ENCODE data around the gene ABCB1.

The ABCB1 gene

GRCh38 chr7:87600130-87601124, at the start of gene ABCB1:
TSS of gene ABCB1 (minus strand) at chr7:87600884. CDS start at chr7:87600184, 700 bp downstream.
- no peak for DNase-seq (ENCODE audit: low spot score)

DNA sequence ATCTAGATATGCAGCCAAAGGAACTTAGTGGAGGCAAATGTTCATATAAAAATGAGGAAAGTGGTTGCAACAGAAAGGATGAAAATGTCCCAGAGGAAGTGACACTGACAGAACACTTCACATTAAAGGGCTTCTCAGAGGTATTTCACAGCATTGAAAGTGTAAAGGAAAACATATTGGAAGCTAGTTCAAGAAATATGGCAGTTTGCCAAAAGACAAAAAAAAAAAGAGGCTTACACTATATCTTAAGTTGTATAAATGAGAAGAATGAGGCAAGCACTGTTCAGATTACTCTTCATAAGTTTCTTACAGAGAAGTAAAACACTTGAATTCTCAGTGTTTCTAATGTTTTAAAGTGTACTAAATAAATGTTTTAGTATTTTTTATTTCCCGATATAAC, 47.6 kb upstream of the ABCB1 start:
- DNase-seq (ENCODE audit: low spot score): no peak

GRCh38 chr7:87645446-87645845, 44.8 kb upstream of the ABCB1 start:
- no peak for DNase-seq (ENCODE audit: low spot score)

- no peak for DNase-seq (ENCODE audit: low spot score)
Measured at GRCh38 chr7:87635921-87636320, 35.2 kb upstream of the ABCB1 start.

GRCh38 chr7:87628780-87629569, 28.3 kb upstream of the ABCB1 start:
- DNase-seq (ENCODE audit: low spot score): no peak

DNA sequence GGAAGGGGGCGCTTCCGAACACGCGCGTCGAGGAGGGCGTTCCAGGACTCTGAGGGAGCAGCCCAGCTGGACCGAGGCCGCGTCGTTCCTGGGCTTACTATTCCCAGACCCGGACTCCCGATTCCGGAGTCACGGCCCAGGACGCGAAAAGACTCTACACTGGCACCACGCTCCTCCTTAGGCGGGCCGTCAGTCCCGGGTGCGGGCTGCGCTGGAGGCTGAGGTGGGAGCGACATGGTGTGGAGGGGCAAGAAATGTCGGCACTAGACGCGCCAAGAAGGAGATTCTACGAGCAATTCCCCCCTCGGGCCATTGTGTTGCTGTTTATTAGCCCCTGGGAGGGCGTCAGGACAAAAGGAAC, 26.9 kb upstream of the ABCB1 start:
- DNase-seq (ENCODE audit: low spot score): no peak

DNA sequence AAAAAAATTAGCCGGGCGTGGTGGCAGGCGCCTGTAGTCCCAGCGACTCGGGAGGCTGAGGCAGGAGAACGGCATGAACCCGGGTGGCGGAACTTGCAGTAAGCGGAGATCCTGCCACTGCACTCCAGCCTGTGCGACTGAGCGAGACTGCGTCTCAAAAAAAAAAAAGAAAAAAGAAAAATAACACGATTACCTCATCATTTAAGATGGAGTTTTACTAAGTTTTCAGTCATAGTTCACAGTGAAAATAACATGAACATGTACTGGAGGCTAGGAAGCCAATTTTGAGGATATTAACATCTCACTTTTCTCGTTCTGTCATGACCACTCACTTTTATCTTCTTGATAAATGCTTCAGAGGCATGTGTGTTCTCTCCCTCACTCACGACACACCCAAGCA, 24.4 kb upstream of the ABCB1 start:
- no peak for DNase-seq (ENCODE audit: low spot score)

DNA sequence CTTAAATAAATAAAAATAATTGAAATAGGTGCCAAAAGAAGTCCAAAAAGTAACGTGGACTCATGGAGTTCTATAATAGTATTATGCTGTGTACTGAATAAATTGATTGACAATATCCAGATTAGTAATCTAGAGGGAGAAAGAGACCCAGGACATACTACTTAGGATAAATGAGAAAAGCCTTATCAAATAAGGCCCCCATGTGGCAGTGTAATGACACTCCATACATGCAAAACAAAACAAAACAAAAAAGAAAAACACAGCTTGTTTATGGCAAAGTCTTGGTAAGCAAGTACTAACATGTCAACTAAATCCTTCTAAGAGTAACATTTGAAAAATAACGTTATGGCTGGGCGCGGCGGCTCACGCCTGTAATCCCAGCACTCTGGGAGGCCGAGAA, 23.9 kb upstream of the ABCB1 start:
- DNase-seq (ENCODE audit: low spot score): no peak

GRCh38 chr7:87615197-87615596, 14.5 kb upstream of the ABCB1 start:
- no peak for DNase-seq (ENCODE audit: low spot score)

DNA sequence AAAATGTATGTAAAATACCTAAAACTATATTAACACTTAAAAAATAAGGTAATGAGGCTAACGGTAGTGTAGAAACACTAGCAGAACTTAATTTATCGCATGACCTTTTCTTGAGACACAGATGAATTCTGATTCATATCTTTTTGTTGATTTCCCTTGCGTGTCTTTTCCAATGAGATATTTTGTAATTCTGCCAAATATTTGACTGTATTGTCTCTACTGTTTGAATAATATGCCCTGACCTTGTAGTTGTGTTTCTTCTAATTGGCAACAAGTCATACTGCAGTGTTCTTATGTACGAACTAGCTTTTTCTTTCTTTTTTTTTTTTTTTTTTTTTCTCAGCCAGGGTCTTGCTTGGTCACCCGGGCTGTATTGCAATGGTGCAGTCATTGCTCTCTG, 9.2 kb upstream of the ABCB1 start:
- DNase-seq (ENCODE audit: low spot score): no peak

DNA sequence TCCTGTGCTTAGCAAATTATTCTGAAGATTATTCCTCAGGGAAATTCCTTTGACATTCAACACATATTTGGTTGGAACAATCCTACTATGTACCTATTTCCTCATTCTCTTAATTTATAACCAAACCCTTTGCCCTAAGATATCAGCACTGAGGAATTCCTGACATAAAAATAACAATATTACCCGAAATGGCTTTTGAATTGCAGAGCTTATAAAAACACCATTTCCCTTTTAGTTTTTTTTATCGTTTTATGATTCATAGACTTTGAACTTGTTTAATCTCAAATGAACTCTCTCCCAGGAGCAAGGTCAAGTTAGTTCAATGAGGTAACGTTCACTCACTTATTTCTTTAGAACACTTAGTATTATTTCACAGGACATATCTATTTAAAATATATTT, 7.7 kb upstream of the ABCB1 start:
- DNase-seq (ENCODE audit: low spot score): no peak

GRCh38 chr7:87604264-87604663, 3.6 kb upstream of the ABCB1 start:
- no peak for DNase-seq (ENCODE audit: low spot score)

GRCh38 chr7:87599336-87599735, 1.3 kb downstream of the ABCB1 start:
- peak; percentile 64 for DNase-seq (ENCODE audit: low spot score)

DNA sequence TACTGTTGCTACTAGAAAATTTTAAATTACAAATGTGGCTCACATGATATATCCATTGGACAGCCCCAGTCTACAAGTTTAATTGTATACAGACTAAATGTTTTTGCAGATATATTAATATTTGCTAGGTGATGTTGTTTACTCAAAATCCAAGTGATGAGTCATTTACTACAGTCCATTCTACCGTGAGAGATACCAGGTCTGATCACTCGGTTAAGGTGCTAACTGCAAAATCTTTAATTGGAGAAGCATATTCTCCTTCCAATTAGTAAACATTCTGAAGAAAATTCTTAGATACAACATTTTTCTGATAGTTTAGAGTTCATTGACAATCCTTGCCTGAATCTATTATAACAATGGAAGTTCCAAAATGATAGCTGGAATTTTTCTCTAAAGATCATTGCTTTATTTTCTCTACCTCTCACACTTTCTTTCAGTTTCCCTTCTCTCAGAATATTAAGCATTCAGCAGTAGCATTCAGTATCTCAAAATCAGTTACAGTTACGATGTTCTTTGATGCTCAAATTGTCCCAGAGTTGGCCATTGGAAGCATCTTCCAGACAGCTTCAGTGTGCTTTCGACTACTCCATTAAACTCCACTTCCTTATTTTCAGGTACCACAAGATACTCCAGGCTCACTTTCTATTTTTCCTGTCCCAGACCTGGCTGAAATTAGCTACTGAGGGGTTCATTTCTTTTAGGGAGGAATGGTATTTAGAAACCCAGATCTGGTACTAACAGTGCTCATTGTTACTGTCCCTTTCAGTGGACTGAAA, 2.3 kb downstream of the ABCB1 start:
- DNase-seq (ENCODE audit: low spot score): no peak

- DNase-seq (ENCODE audit: low spot score): no peak
Measured at GRCh38 chr7:87596696-87597095, 4.0 kb downstream of the ABCB1 start.

DNA sequence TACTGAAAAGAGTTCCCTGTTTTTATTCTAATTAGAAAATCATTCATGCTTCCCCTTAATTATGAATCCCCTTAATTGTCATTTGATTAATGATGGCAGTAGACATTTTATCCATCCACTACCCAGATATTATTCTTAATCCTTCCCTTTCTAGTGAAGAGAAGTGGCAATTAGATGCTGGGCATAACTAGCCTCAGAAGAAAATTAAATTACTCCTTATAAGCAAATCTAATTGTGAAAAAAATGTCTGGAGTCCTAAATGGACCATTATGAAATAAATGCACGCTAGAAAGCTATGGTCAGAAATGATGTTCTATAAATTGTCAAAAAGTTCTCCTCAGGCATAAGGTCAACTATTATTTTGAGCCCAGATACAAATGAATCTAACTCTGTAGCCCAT, 4.5 kb downstream of the ABCB1 start:
- DNase-seq (ENCODE audit: low spot score): no peak

- DNase-seq (ENCODE audit: low spot score): no peak
Measured at GRCh38 chr7:87592300-87592699, 8.4 kb downstream of the ABCB1 start.

DNA sequence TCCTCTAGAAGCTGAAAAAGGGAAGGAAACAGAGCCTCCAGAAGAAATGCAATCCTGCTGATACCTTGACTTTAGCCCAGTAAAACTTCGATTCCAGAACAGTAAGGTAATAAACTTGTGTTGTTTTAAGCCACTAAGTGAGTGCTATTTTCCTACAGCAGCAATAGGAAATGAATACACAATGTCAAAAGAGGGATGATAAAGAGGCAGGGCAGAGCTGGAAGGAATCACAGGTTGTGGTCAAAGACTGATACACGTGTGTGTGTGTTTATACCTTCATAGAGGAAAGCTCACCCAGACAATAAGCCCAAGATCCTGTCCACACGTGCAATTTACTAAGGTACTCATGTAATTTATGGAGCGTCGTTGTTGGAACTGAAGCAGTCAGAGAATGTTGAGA, 9.5 kb downstream of the ABCB1 start:
- DNase-seq (ENCODE audit: low spot score): no peak

DNA sequence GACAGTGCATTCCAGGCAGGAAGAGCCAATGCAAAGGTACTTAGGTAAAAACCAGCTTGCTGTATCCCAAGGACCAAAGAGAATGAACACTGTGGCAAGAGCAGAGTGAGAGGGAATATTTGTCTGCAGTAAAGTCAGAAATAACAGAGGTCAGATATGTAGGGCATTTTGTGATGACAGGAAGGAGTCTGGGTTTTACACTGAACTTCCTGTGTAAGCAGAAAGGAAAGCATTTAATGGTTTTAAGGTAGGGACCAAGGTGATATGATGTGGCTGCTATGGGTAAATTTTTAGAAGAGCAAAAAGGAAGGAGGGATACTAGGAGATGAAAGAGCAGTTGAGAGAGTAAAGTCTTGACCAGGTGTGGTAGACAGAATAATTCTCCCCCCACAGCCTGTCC, 10.1 kb downstream of the ABCB1 start:
- no peak for DNase-seq (ENCODE audit: low spot score)

GRCh38 chr7:87589631-87590030, 11.1 kb downstream of the ABCB1 start:
- no peak for DNase-seq (ENCODE audit: low spot score)

DNA sequence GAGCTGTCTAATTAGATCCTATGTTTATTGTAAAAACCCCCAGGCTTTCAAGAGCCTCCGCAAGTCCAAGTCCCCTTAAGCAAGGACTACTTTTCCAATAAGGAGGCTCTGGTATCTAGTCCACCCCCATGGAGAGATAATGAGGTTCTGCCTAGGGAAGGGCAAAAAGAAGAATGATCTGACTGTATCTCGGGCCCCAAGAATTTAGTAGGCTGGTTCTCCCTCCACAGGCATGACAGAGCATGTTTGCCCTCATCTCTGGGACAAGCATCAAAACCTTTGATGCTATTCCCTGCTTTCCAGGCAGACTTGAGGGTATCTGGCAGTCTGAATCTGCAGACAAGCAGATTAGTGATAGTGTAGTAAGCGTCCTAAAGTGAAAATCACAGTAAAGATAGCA, 19.0 kb downstream of the ABCB1 start:
- DNase-seq (ENCODE audit: low spot score): no peak

GRCh38 chr7:87580636-87581035, 20.0 kb downstream of the ABCB1 start:
- no peak for DNase-seq (ENCODE audit: low spot score)
